ENCODE results near the gene KDM3B.

KDM3B gene

DNA sequence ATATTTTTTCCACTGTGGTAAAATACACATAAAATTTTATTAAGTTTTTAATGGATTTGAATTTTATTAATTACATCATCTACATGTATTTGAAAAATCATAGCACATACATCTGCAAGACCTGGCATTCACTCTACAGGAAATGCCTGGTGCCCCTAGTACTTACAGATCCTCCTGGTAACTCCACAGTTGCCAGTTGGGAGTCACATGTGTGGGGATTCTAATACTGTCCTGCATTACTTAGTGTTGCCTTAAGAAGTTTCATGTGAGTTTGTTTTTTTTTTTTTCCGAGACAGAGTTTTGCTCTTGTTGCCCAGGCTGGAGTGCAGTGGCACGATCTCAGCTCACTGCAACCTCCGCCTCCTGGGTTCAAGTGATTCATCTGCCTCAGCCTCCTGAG is 18.1 kb downstream of the KDM3B start:
- no peak overlapping the region for H3K27ac ChIP-seq (ENCODE audit: low read length)
- peaks cover 76% of the 10 kb centered on the region for H3K79me2 ChIP-seq (ENCODE audit: low read length)

DNA sequence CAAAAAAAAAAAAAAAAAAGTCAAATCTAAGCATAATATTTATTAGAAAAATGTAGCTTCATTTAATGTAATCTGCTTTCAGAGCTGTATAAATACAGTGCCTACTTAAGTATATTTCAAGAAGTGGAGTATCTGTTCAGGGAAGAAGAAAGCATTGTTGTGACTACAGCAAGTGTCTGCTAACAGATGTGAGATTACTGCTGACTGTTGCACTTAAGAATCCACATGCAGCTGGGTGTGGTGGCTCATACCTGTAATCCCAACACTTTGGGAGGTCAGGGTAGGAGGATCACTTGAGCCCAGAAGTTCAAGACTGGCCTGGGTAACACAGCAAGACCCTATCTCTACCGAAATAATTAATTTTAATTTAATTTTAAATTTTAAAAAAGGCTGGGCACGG is 19.0 kb downstream of the KDM3B start:
- Histone ChIP-seq H3F3A (ENCODE audit: insufficient read depth, low read length) (0 out of 2 replicates have a peak, but pooled peaks cover 3% of the 10 kb centered on the region), H3K27ac (ENCODE audit: low read length) (no peak overlapping the region), H2AFZ (ENCODE audit: low read length) (no peak overlapping the region), H3K9ac (ENCODE audit: low read length) (no peak overlapping the region), H3K4me2 (ENCODE audit: low read depth, low read length) (no peak overlapping the region), H4K20me1 (ENCODE audit: insufficient read depth, low read length) (peaks cover 18% of the 10 kb centered on the region; the same call in 1 of the 2 replicates), H3K9me2 (replicated peaks; ENCODE audit: insufficient read depth, low read length) (no peaks in the 10 kb centered on the region), H3K79me2 (ENCODE audit: low read length) (peaks cover 67% of the 10 kb centered on the region), H3K27me3 (replicated peaks; ENCODE audit: insufficient read depth, low read length) (no peaks in the 10 kb centered on the region), H3K4me1 (ENCODE audit: low read length) (no peaks in the 10 kb centered on the region), H3K4me3 (ENCODE audit: low read length) (no peak overlapping the region), H3K36me3 (replicated peaks; ENCODE audit: insufficient read depth, low read length) (no peaks in the 10 kb centered on the region), H3K9me3 (replicated peaks; ENCODE audit: insufficient read depth, low read length) (no peaks in the 10 kb centered on the region)
- TF ChIP-seq EZH2 (optimal IDR thresholded peaks at IDR 0.05; ENCODE audit: low read depth, low read length) (no peak), EZH2phosphoT487 (IDR thresholded peaks at IDR 0.05; ENCODE audit: low read length) (no peak)
- TF ChIP-seq, protein P1, sequence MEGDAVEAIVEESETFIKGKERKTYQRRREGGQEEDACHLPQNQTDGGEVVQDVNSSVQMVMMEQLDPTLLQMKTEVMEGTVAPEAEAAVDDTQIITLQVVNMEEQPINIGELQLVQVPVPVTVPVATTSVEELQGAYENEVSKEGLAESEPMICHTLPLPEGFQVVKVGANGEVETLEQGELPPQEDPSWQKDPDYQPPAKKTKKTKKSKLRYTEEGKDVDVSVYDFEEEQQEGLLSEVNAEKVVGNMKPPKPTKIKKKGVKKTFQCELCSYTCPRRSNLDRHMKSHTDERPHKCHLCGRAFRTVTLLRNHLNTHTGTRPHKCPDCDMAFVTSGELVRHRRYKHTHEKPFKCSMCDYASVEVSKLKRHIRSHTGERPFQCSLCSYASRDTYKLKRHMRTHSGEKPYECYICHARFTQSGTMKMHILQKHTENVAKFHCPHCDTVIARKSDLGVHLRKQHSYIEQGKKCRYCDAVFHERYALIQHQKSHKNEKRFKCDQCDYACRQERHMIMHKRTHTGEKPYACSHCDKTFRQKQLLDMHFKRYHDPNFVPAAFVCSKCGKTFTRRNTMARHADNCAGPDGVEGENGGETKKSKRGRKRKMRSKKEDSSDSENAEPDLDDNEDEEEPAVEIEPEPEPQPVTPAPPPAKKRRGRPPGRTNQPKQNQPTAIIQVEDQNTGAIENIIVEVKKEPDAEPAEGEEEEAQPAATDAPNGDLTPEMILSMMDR (IDR thresholded peaks at IDR 0.05; ENCODE audit: low read length), result no peak
- DNase-seq, result no peak

More for the DNA sequence above, 18.1 kb downstream of the KDM3B start:
- TF ChIP-seq EZH2phosphoT487 (IDR thresholded peaks at IDR 0.05; ENCODE audit: low read length) (no peak), EZH2 (optimal IDR thresholded peaks at IDR 0.05; ENCODE audit: low read depth, low read length) (no peak)
- TF ChIP-seq, protein P1 (IDR thresholded peaks at IDR 0.05; ENCODE audit: low read length), result no peak
- Histone ChIP-seq H3K4me1 (ENCODE audit: low read length) (no peaks in the 10 kb centered on the region), H3F3A (ENCODE audit: insufficient read depth, low read length) (0 out of 2 replicates have a peak, but pooled peaks cover 3% of the 10 kb centered on the region), H3K27me3 (replicated peaks; ENCODE audit: insufficient read depth, low read length) (no peaks in the 10 kb centered on the region), H4K20me1 (ENCODE audit: insufficient read depth, low read length) (peaks cover 22% of the 10 kb centered on the region; the same call in 1 of the 2 replicates), H3K9me2 (replicated peaks; ENCODE audit: insufficient read depth, low read length) (no peaks in the 10 kb centered on the region), H2AFZ (ENCODE audit: low read length) (no peak overlapping the region), H3K9ac (ENCODE audit: low read length) (no peak overlapping the region), H3K9me3 (replicated peaks; ENCODE audit: insufficient read depth, low read length) (no peaks in the 10 kb centered on the region), H3K36me3 (replicated peaks; ENCODE audit: insufficient read depth, low read length) (no peaks in the 10 kb centered on the region), H3K4me2 (ENCODE audit: low read depth, low read length) (no peak overlapping the region), H3K4me3 (ENCODE audit: low read length) (no peak overlapping the region)
- no peak for DNase-seq

DNA sequence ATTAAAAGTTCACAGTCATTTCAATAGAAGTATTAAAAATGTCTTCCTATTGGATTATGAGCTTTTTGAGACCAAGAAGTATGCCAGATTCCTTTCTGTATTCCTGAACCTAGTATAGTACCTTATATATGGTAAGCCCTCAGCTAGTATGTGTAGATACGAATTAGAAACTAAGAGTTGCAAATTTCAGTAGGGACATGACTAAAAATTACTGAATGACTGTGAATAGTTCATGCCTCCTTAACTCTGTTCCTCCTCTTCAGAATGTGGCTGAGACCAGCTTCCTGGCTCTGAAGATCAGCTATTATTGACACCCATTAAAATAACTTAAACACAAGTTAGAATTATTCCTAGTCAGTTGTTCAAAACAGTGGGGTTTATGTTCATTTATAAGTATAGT is 19.7 kb downstream of the KDM3B start:
- Histone ChIP-seq H3K79me2 (ENCODE audit: low read length) (peaks cover 59% of the 10 kb centered on the region), H3K36me3 (replicated peaks; ENCODE audit: insufficient read depth, low read length) (no peaks in the 10 kb centered on the region)

More for the DNA sequence above, 19.7 kb downstream of the KDM3B start:
- H3F3A ChIP-seq (ENCODE audit: insufficient read depth, low read length), result no peaks in the 10 kb centered on the region
- H3K4me3 ChIP-seq (ENCODE audit: low read length), result no peak overlapping the region
- H3K4me2 ChIP-seq (ENCODE audit: low read depth, low read length), result no peak overlapping the region
- no peak overlapping the region for H2AFZ ChIP-seq (ENCODE audit: low read length)
- H3K27me3 ChIP-seq (replicated peaks; ENCODE audit: insufficient read depth, low read length), result no peaks in the 10 kb centered on the region
- no peaks in the 10 kb centered on the region for H3K9me2 ChIP-seq (replicated peaks; ENCODE audit: insufficient read depth, low read length)
- H3K9me3 ChIP-seq (replicated peaks; ENCODE audit: insufficient read depth, low read length), result no peaks in the 10 kb centered on the region
- TF ChIP-seq EZH2phosphoT487 (IDR thresholded peaks at IDR 0.05; ENCODE audit: low read length) (no peak), EZH2 (optimal IDR thresholded peaks at IDR 0.05; ENCODE audit: low read depth, low read length) (no peak)
- TF ChIP-seq, protein P1 (IDR thresholded peaks at IDR 0.05; ENCODE audit: low read length), result no peak
- no peak overlapping the region for H3K27ac ChIP-seq (ENCODE audit: low read length)
- no peaks in the 10 kb centered on the region for H3K4me1 ChIP-seq (ENCODE audit: low read length)
- H4K20me1 ChIP-seq (ENCODE audit: insufficient read depth, low read length), result peaks cover 14% of the 10 kb centered on the region; the same call in 1 of the 2 replicates
- DNase-seq, result no peak
- H3K9ac ChIP-seq (ENCODE audit: low read length), result no peak overlapping the region
